ENCODE results near the gene PIK3R6.

Gene PIK3R6

DNA sequence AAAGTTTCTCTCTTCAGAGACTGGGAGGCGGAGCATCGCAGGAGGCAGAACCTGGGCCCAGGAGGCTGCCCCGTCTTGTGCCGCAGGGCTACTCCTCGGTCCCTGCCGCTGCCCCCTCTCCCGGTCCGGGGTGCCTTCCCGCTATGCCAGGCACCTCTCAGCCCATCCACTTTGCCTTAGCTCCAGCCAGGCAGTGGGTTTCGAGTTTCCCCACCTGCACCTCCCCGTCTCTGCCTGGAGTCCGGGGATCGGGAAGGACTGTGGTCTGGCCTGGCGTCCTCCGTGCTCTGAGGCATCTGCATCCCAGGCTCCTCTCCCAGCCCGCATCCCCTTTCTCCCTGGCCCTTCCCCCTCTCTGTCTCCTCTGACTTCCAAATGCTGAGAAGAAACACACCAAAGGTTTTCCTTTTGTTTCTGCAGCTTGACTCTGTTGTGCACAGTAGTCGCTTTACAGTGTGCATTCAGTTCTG, 26.8 kb upstream of the PIK3R6 start:
- Histone ChIP-seq H3K27me3 (ENCODE audit: insufficient read depth, low read length, poor library complexity, severe bottlenecking) (no peaks in the 10 kb centered on the region), H3K4me3 (ENCODE audit: low read length, poor library complexity, severe bottlenecking) (no peak overlapping the region), H3K9me3 (ENCODE audit: insufficient read depth, low read depth, low read length) (no peaks in the 10 kb centered on the region), H3K36me3 (ENCODE audit: insufficient read depth, low read length) (no peaks in the 10 kb centered on the region; the same call in 1 of the 2 replicates), H3K79me2 (ENCODE audit: insufficient read depth, low read length) (no peaks in the 10 kb centered on the region), H3K9me2 (replicated peaks; ENCODE audit: low read depth, low read length) (no peaks in the 10 kb centered on the region), H3K4me2 (ENCODE audit: low read depth, low read length, poor library complexity, severe bottlenecking) (no peak overlapping the region), H3K9ac (ENCODE audit: low read depth, low read length, poor library complexity, severe bottlenecking) (no peak overlapping the region), H4K20me1 (ENCODE audit: insufficient read depth, low read length, poor library complexity, severe bottlenecking) (no peaks in the 10 kb centered on the region), H3F3A (ENCODE audit: low read depth) (no peaks in the 10 kb centered on the region), H2AFZ (ENCODE audit: low read length) (no peak overlapping the region), H3K4me1 (ENCODE audit: insufficient read depth, low read length, poor library complexity, severe bottlenecking) (peaks cover 39% of the 10 kb centered on the region)
- TF ChIP-seq, protein P1, sequence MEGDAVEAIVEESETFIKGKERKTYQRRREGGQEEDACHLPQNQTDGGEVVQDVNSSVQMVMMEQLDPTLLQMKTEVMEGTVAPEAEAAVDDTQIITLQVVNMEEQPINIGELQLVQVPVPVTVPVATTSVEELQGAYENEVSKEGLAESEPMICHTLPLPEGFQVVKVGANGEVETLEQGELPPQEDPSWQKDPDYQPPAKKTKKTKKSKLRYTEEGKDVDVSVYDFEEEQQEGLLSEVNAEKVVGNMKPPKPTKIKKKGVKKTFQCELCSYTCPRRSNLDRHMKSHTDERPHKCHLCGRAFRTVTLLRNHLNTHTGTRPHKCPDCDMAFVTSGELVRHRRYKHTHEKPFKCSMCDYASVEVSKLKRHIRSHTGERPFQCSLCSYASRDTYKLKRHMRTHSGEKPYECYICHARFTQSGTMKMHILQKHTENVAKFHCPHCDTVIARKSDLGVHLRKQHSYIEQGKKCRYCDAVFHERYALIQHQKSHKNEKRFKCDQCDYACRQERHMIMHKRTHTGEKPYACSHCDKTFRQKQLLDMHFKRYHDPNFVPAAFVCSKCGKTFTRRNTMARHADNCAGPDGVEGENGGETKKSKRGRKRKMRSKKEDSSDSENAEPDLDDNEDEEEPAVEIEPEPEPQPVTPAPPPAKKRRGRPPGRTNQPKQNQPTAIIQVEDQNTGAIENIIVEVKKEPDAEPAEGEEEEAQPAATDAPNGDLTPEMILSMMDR (conservative IDR thresholded peaks at IDR 0.05; ENCODE audit: low read length), result no peak
- no peak for TF ChIP-seq EZH2phosphoT487 (IDR thresholded peaks at IDR 0.05; ENCODE audit: borderline replicate concordance)

DNA sequence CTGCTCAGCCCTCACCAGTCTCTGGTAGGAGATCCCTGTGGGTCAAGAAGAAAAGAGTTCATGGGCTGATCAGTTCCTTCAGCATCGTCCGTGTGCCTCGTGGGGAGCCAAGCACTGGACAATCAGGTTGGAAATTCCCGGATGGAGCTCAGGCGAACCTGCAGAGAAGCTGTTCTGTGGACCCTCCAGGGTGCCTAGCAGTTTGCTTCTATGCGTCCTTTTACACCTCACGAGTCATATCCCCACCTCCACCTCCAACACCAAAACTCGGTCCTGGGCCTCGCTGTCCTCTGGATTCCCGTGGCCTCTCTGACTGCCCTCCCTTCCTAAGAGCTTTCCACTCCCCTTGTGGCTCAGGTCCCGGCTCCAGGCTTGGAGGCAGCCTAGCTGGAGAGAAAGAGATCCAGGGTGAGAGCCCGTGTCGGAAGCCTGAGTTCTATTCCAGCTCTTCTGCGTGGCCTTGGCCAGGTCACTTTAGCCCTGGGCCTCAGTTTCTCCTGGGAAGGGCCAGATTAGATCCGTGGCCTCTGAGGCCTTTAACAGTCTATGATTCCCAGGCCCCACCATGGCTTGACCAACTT, 26.2 kb upstream of the PIK3R6 start:
- no peak overlapping the region for H3K9ac ChIP-seq (ENCODE audit: low read depth, low read length, poor library complexity, severe bottlenecking)
- H3K9me2 ChIP-seq (replicated peaks; ENCODE audit: low read depth, low read length), result no peaks in the 10 kb centered on the region
- no peaks in the 10 kb centered on the region for H3F3A ChIP-seq (ENCODE audit: low read depth)
- H3K4me2 ChIP-seq (ENCODE audit: low read depth, low read length, poor library complexity, severe bottlenecking), result no peak overlapping the region
- H3K9me3 ChIP-seq (ENCODE audit: insufficient read depth, low read depth, low read length), result no peaks in the 10 kb centered on the region
- H3K4me1 ChIP-seq (ENCODE audit: insufficient read depth, low read length, poor library complexity, severe bottlenecking), result peaks cover 36% of the 10 kb centered on the region
- no peak overlapping the region for H3K4me3 ChIP-seq (ENCODE audit: low read length, poor library complexity, severe bottlenecking)
- TF ChIP-seq EZH2phosphoT487 (IDR thresholded peaks at IDR 0.05; ENCODE audit: borderline replicate concordance), result no peak
- no peaks in the 10 kb centered on the region for H4K20me1 ChIP-seq (ENCODE audit: insufficient read depth, low read length, poor library complexity, severe bottlenecking)
- H3K27me3 ChIP-seq (ENCODE audit: insufficient read depth, low read length, poor library complexity, severe bottlenecking), result no peaks in the 10 kb centered on the region
- H2AFZ ChIP-seq (ENCODE audit: low read length), result no peak overlapping the region
- no peaks in the 10 kb centered on the region; the same call in 1 of the 2 replicates for H3K36me3 ChIP-seq (ENCODE audit: insufficient read depth, low read length)
- H3K79me2 ChIP-seq (ENCODE audit: insufficient read depth, low read length), result no peaks in the 10 kb centered on the region

DNA sequence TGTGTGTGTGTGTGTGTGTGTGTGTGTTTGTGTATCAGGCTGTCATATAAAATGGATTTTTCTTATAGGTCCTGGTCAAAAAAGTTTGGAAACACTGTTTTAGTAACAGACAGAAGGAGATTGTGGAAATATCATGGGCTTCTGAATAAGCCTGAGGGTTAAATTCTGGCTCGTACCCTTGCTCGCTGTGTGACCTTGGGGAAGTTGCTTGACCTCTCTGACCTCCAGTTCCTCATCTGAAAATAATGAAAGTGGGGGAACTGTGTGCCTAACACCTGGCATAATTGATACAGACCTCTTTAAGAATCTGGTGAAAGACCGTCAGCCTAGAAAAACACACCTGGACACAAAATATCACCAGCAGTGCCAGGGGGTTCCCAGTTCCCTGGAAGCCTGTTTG, 25.6 kb upstream of the PIK3R6 start:
- Histone ChIP-seq H2AFZ (ENCODE audit: low read length) (no peak overlapping the region), H4K20me1 (ENCODE audit: insufficient read depth, low read length, poor library complexity, severe bottlenecking) (no peaks in the 10 kb centered on the region), H3K4me2 (ENCODE audit: low read depth, low read length, poor library complexity, severe bottlenecking) (no peak overlapping the region), H3K4me1 (ENCODE audit: insufficient read depth, low read length, poor library complexity, severe bottlenecking) (peaks cover 29% of the 10 kb centered on the region), H3F3A (ENCODE audit: low read depth) (no peaks in the 10 kb centered on the region), H3K27me3 (ENCODE audit: insufficient read depth, low read length, poor library complexity, severe bottlenecking) (no peaks in the 10 kb centered on the region), H3K9ac (ENCODE audit: low read depth, low read length, poor library complexity, severe bottlenecking) (no peak overlapping the region), H3K36me3 (ENCODE audit: insufficient read depth, low read length) (no peaks in the 10 kb centered on the region; the same call in 1 of the 2 replicates), H3K4me3 (ENCODE audit: low read length, poor library complexity, severe bottlenecking) (no peak overlapping the region), H3K9me2 (replicated peaks; ENCODE audit: low read depth, low read length) (no peaks in the 10 kb centered on the region), H3K79me2 (ENCODE audit: insufficient read depth, low read length) (no peaks in the 10 kb centered on the region), H3K9me3 (ENCODE audit: insufficient read depth, low read depth, low read length) (no peaks in the 10 kb centered on the region)
- no peak for TF ChIP-seq EZH2phosphoT487 (IDR thresholded peaks at IDR 0.05; ENCODE audit: borderline replicate concordance)
- TF ChIP-seq, protein P1 (conservative IDR thresholded peaks at IDR 0.05; ENCODE audit: low read length), result no peak

DNA sequence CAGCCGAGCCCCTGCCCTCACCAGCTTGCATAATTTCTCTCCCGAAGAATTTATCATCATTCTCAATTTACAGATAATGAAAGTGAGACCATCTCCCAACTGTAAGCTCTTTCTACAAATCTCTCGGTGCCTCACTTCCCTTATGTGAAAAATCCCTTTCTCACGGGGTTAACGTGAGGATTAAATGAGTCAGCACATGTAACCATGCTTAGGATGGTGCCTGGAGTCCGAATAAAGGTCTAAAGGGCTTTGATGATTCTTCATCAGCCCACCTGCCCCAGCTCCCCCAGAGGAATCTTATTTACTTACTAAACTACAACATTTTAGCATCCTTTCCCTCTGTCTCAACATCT, 24.8 kb upstream of the PIK3R6 start:
- H3K4me3 ChIP-seq (ENCODE audit: low read length, poor library complexity, severe bottlenecking), result no peak overlapping the region
- H3K79me2 ChIP-seq (ENCODE audit: insufficient read depth, low read length), result no peaks in the 10 kb centered on the region
- H3K27me3 ChIP-seq (ENCODE audit: insufficient read depth, low read length, poor library complexity, severe bottlenecking), result no peaks in the 10 kb centered on the region
- TF ChIP-seq, protein P1 (conservative IDR thresholded peaks at IDR 0.05; ENCODE audit: low read length), result no peak
- no peak for TF ChIP-seq EZH2phosphoT487 (IDR thresholded peaks at IDR 0.05; ENCODE audit: borderline replicate concordance)
- no peaks in the 10 kb centered on the region for H4K20me1 ChIP-seq (ENCODE audit: insufficient read depth, low read length, poor library complexity, severe bottlenecking)
- peaks cover under 1% of the 10 kb centered on the region; the same call in 1 of the 2 replicates for H3K36me3 ChIP-seq (ENCODE audit: insufficient read depth, low read length)
- H3K4me2 ChIP-seq (ENCODE audit: low read depth, low read length, poor library complexity, severe bottlenecking), result no peak overlapping the region
- no peaks in the 10 kb centered on the region for H3K9me3 ChIP-seq (ENCODE audit: insufficient read depth, low read depth, low read length)
- H3F3A ChIP-seq (ENCODE audit: low read depth), result no peaks in the 10 kb centered on the region
- H2AFZ ChIP-seq (ENCODE audit: low read length), result no peak overlapping the region
- peaks cover 22% of the 10 kb centered on the region for H3K4me1 ChIP-seq (ENCODE audit: insufficient read depth, low read length, poor library complexity, severe bottlenecking)
- H3K9me2 ChIP-seq (replicated peaks; ENCODE audit: low read depth, low read length), result no peaks in the 10 kb centered on the region
- no peak overlapping the region for H3K9ac ChIP-seq (ENCODE audit: low read depth, low read length, poor library complexity, severe bottlenecking)
